ENCODE data around the gene ITGA1. TPM values are rescaled to one million over a fixed set of nuclear protein-coding genes. Genes with fewer than 3 reads are reported as not detected.

Gene ITGA1
- total RNA-seq, 1 experiment from 2014 or later: 1.6 TPM

GRCh38 chr5:52808316-52808901 is 20.7 kb downstream of the ITGA1 start:
- DNase-seq (ENCODE audit: low read depth, low spot score): no peak
- TF ChIP-seq TCF7L2 (IDR thresholded peaks at IDR 0.05; ENCODE audit: low read depth, low read length): no peak
- TF ChIP-seq CTCF (IDR thresholded peaks at IDR 0.05): no peak
- no peak for TF ChIP-seq POLR2AphosphoS5 (IDR thresholded peaks at IDR 0.05; ENCODE audit: low read depth, low read length)
- no peak for TF ChIP-seq REST (IDR thresholded peaks at IDR 0.05; ENCODE audit: insufficient read depth in 1 of 2, low read depth in 2 of 2, low read length in 1 of 2)
- no peak for TF ChIP-seq SIN3A (IDR thresholded peaks at IDR 0.05; ENCODE audit: borderline replicate concordance, insufficient read depth, low read depth, low read length)
- intact Hi-C loops (cut with micrococcal nuclease; ENCODE audit: unreplicated experiment): no loop called here
- no peak for ATAC-seq
- no TSS peak for BruUV-seq (replicated peaks)
- Histone ChIP-seq H3K4me1 (ENCODE audit: control insufficient read depth, insufficient read depth, low read length) (peaks cover 8% of the 10 kb centered on the region), H3K27ac (ENCODE audit: low read length) (no peak overlapping the region), H3K9me3 (ENCODE audit: control insufficient read depth, insufficient read depth, low read depth, low read length) (no peaks in the 10 kb centered on the region), H3K27me3 (ENCODE audit: control insufficient read depth, insufficient read depth, low read length) (no peaks in the 10 kb centered on the region), H3K36me3 (ENCODE audit: control insufficient read depth, insufficient read depth, low read length) (peaks cover 9% of the 10 kb centered on the region), H3K4me3 (ENCODE audit: low read depth in 2 of 2, low read length in 2 of 2) (no peak overlapping the region)
- ChIA-PET POLR2A (no interaction called here), CTCF (interaction anchor here (0.7 kb wide), 1 partner anchor 709 kb away, joined by 10 read pairs; no protein-coding TSS in a partner anchor)
- in situ Hi-C loops (cut with HindIII; ENCODE audit: low pct_unique_long_range_greater_than_20kb, low sequenced_read_pairs): no loop called here

- H3K27ac ChIP-seq (ENCODE audit: low read length): no peak overlapping the region
- POLR2A ChIA-PET: no interaction called here
- in situ Hi-C loops (cut with HindIII; ENCODE audit: low pct_unique_long_range_greater_than_20kb, low sequenced_read_pairs) (no loop called here), intact Hi-C loops (cut with micrococcal nuclease; ENCODE audit: unreplicated experiment) (no loop called here)
- TF ChIP-seq TCF7L2 (IDR thresholded peaks at IDR 0.05; ENCODE audit: low read depth, low read length) (no peak), REST (IDR thresholded peaks at IDR 0.05; ENCODE audit: insufficient read depth in 1 of 2, low read depth in 2 of 2, low read length in 1 of 2) (no peak), POLR2AphosphoS5 (IDR thresholded peaks at IDR 0.05; ENCODE audit: low read depth, low read length) (no peak), SIN3A (IDR thresholded peaks at IDR 0.05; ENCODE audit: borderline replicate concordance, insufficient read depth, low read depth, low read length) (no peak), CTCF (IDR thresholded peaks at IDR 0.05) (no peak)
- DNase-seq (ENCODE audit: low read depth, low spot score) (no peak), ATAC-seq (no peak)
- no peak overlapping the region for H3K4me3 ChIP-seq (ENCODE audit: low read depth in 2 of 2, low read length in 2 of 2)
- CTCF ChIA-PET: no interaction called here
- H3K27me3 ChIP-seq (ENCODE audit: control insufficient read depth, insufficient read depth, low read length): no peaks in the 10 kb centered on the region
- no peaks in the 10 kb centered on the region for H3K4me1 ChIP-seq (ENCODE audit: control insufficient read depth, insufficient read depth, low read length)
- H3K36me3 ChIP-seq (ENCODE audit: control insufficient read depth, insufficient read depth, low read length): peaks cover 2% of the 10 kb centered on the region; the same call in 1 of the 2 replicates
- BruUV-seq (replicated peaks): no TSS peak
- H3K9me3 ChIP-seq (ENCODE audit: control insufficient read depth, insufficient read depth, low read depth, low read length): no peaks in the 10 kb centered on the region
Observed at GRCh38 chr5:52809884-52810283, 22.2 kb downstream of the ITGA1 start.

Data from Panc1 (cell line).